ENCODE measurements around the gene PPARD.
"Not testable (repeated sequence)": the region's sequence is repeated elsewhere in the genome, so short reads cannot be mapped to it uniquely, and the experiment has no call there.

Gene PPARD

GRCh38 chr6:35427435-35427834 lies 85.1 kb downstream of the PPARD start:
- no peak for FAIRE-seq
- TF ChIP-seq, protein P1, sequence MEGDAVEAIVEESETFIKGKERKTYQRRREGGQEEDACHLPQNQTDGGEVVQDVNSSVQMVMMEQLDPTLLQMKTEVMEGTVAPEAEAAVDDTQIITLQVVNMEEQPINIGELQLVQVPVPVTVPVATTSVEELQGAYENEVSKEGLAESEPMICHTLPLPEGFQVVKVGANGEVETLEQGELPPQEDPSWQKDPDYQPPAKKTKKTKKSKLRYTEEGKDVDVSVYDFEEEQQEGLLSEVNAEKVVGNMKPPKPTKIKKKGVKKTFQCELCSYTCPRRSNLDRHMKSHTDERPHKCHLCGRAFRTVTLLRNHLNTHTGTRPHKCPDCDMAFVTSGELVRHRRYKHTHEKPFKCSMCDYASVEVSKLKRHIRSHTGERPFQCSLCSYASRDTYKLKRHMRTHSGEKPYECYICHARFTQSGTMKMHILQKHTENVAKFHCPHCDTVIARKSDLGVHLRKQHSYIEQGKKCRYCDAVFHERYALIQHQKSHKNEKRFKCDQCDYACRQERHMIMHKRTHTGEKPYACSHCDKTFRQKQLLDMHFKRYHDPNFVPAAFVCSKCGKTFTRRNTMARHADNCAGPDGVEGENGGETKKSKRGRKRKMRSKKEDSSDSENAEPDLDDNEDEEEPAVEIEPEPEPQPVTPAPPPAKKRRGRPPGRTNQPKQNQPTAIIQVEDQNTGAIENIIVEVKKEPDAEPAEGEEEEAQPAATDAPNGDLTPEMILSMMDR (IDR thresholded peaks at IDR 0.05; ENCODE audit: insufficient read depth, missing control alignments), result no peak

DNA sequence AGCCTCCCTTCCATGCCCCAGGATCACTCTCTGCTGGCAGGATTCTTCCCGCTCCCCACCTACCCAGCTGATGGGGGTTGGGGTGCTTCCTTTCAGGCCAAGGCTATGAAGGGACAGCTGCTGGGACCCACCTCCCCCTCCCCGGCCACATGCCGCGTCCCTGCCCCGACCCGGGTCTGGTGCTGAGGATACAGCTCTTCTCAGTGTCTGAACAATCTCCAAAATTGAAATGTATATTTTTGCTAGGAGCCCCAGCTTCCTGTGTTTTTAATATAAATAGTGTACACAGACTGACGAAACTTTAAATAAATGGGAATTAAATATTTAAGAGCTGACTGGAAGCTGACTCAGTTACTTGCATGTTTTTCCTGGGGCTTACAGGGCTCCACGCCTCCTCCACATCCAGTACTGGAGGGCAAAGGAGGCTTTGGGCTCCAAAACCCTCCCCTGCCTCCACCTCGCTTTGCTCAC lies 85.5 kb downstream of the PPARD start:
- FAIRE-seq, result no peak
- TF ChIP-seq, protein P1 (IDR thresholded peaks at IDR 0.05; ENCODE audit: insufficient read depth, missing control alignments), result no peak
- no peak for DNase-seq (ENCODE audit: insufficient read length, low spot score)

More at GRCh38 chr6:35427435-35427834, 85.1 kb downstream of the PPARD start:
- DNase-seq (ENCODE audit: insufficient read length, low spot score), result no peak

GRCh38 chr6:35428421-35429149 lies 86.2 kb downstream of the PPARD start:
- no peak for DNase-seq (ENCODE audit: insufficient read length, low spot score)
- TF ChIP-seq, protein P1 (IDR thresholded peaks at IDR 0.05; ENCODE audit: insufficient read depth, missing control alignments), result no peak
- FAIRE-seq, result no peak

DNA sequence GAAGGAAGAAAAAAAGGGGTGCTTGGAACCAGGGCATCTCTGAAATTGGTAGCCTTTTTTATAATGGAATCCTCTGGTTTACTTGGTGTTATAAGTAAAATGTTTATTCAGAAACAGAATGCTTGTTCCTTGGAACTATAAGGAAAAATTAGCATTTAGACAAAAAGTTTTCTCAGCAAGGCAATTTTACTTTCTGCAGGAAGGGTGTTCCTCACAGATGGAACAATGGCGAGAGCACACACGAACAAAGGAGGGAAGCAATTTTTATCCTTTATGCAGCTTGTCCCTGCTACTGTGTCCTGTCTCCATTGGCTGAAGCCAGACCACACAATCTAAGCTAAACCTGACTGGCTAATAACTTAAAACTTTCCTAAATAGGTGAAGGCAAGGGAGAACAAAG lies 87.1 kb downstream of the PPARD start:
- TF ChIP-seq, protein P1 (IDR thresholded peaks at IDR 0.05; ENCODE audit: insufficient read depth, missing control alignments), result no peak
- DNase-seq (ENCODE audit: insufficient read length, low spot score), result no peak
- FAIRE-seq, result no peak

GRCh38 chr6:35432291-35432690 lies 89.9 kb downstream of the PPARD start:
- TF ChIP-seq, protein P1 (IDR thresholded peaks at IDR 0.05; ENCODE audit: insufficient read depth, missing control alignments), result no peak
- no peak for FAIRE-seq
- DNase-seq (ENCODE audit: insufficient read length, low spot score), result no peak

DNA sequence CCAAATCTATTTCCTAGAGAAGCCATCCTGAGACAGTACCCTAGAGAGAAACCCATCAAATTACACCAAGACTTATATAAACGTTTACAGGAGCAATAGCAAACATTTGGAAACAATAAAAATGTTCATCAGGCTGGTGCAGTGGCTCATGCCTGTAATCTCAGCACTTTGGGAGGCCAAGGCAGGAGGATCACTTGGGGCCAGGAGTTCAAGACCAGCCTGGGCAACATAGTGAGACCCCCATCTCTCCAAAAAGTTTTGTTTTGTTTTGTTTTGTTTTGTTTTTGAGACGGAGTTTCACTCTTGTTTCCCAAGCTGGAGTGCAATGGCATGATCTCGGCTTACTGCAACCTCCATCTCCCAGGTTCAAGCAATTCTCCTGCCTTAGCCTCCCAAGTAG lies 90.3 kb downstream of the PPARD start:
- DNase-seq (ENCODE audit: insufficient read length, low spot score); FAIRE-seq: not testable (repeated sequence)

- no peak for DNase-seq (ENCODE audit: insufficient read length, low spot score)
- no peak for FAIRE-seq
- TF ChIP-seq, protein P1 (IDR thresholded peaks at IDR 0.05; ENCODE audit: insufficient read depth, missing control alignments), result no peak
These were observed 92.9 kb downstream of the PPARD start for GRCh38 chr6:35435074-35435837.

All from D721Med (cell line).